Activated naive CD4-positive, alpha-beta T cell treated with anti-CD3 and anti-CD28 coated beads for 36 hours (primary cell): Measurements from ENCODE around the gene DAAM2. TPM values are rescaled to one million over a fixed set of nuclear protein-coding genes. Genes with fewer than 3 reads are reported as not detected.

Experiments
- CTCF ChIA-PET: fragments of 350-600 bp; sonication (Branson Sonifier 250); formaldehyde crosslinking; loops from one replicate; lab custom pipeline; 2021; ENCODE audit warnings: antibody characterized with exemption; lab: Charles Lee
- DNase-seq: peaks from one replicate; pipeline ENCODE4 v3.0.0-alpha.2; 2020
- H3K27ac Mint-ChIP-seq: one replicate; pipeline ENCODE4 v1.8.0; 2021; ENCODE audit warnings: mild to moderate bottlenecking, mixed read lengths
- H3K27me3 Mint-ChIP-seq: one replicate; pipeline ENCODE4 v1.8.0; 2021; ENCODE audit warnings: low read depth, mixed read lengths
- H3K36me3 Mint-ChIP-seq: one replicate; pipeline ENCODE4 v1.8.0; 2021; ENCODE audit warnings: low read depth, mixed read lengths
- H3K4me1 Mint-ChIP-seq: one replicate; pipeline ENCODE4 v1.8.0; 2021; ENCODE audit warnings: low read depth, mixed read lengths
- H3K4me3 Mint-ChIP-seq: one replicate; pipeline ENCODE4 v1.8.0; 2021; ENCODE audit warnings: mild to moderate bottlenecking, moderate library complexity, mixed read lengths
- H3K9me3 Mint-ChIP-seq: one replicate; pipeline ENCODE4 v1.8.0; 2021; ENCODE audit warnings: mixed read lengths
- intact Hi-C: fragments of 100-400 bp; cut with micrococcal nuclease; formaldehyde crosslinking; loops from one replicate; pipeline ENCODE4 v1.15.1; 2023
- total RNA-seq, 2 experiments: library from RNA; stranded (reverse); gene quantifications; one replicate each; pipeline ENCODE4 v1.2.3, GENCODE V29; 2021

The DAAM2 gene
- total RNA-seq, 2 experiments from 2014 or later = not detected

- no peak overlapping the region for H3K27ac Mint-ChIP-seq
- no peak overlapping the region for H3K4me3 Mint-ChIP-seq
- intact Hi-C loops = no loop called here
- DNase-seq = no peak
- peaks cover 4% of the 10 kb centered on the region for H3K27me3 Mint-ChIP-seq
- no peaks in the 10 kb centered on the region for H3K9me3 Mint-ChIP-seq
- no peaks in the 10 kb centered on the region for H3K4me1 Mint-ChIP-seq
- H3K36me3 Mint-ChIP-seq = no peaks in the 10 kb centered on the region
- CTCF ChIA-PET = interaction anchor here (0.5 kb wide), 1 partner anchor 143 kb away, joined by 3 read pairs; no protein-coding TSS in a partner anchor
Measured at GRCh38 chr6:39901116-39901655, 109.0 kb downstream of the DAAM2 start.

DNA sequence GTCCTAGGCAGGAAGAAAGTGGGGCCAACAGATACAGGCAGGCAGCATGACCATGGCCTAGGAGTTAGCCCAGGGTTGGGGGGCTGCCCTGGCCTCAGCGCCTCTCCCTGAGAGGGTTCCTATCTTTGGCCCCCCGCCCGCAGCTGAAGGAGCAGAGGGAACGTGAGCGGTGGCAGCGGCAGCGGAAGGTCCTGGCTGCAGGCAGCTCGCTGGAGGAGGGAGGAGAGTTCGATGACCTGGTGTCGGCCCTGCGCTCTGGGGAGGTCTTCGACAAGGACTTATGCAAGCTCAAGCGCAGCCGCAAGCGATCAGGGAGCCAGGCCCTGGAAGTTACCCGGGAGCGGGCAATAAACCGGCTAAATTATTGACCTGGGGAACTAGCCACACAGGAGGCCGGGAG lies 109.5 kb downstream of the DAAM2 start:
- Mint-ChIP-seq H3K9me3 (no peaks in the 10 kb centered on the region), H3K27ac (no peak overlapping the region), H3K36me3 (no peaks in the 10 kb centered on the region), H3K4me1 (no peaks in the 10 kb centered on the region), H3K4me3 (no peak overlapping the region), H3K27me3 (peaks cover 4% of the 10 kb centered on the region)
- no peak for DNase-seq
- intact Hi-C loops = no loop called here
- CTCF ChIA-PET = interaction anchor here (0.5 kb wide), 1 partner anchor 143 kb away, joined by 3 read pairs; no protein-coding TSS in a partner anchor

GRCh38 chr6:39902136-39902535 lies 110.0 kb downstream of the DAAM2 start:
- Mint-ChIP-seq H3K4me1 (no peaks in the 10 kb centered on the region), H3K27ac (no peak overlapping the region), H3K36me3 (no peaks in the 10 kb centered on the region), H3K27me3 (peaks cover 2% of the 10 kb centered on the region), H3K9me3 (no peaks in the 10 kb centered on the region), H3K4me3 (no peak overlapping the region)
- intact Hi-C loops = no loop called here
- CTCF ChIA-PET = no interaction called here
- no peak for DNase-seq

- H3K36me3 Mint-ChIP-seq = no peaks in the 10 kb centered on the region
- intact Hi-C loops = no loop called here
- no peaks in the 10 kb centered on the region for H3K4me1 Mint-ChIP-seq
- H3K9me3 Mint-ChIP-seq = no peaks in the 10 kb centered on the region
- H3K27ac Mint-ChIP-seq = no peak overlapping the region
- no peak for DNase-seq
- CTCF ChIA-PET = no interaction called here
- H3K27me3 Mint-ChIP-seq = peaks cover 2% of the 10 kb centered on the region
- H3K4me3 Mint-ChIP-seq = no peak overlapping the region
Measured at GRCh38 chr6:39902786-39903465, 110.8 kb downstream of the DAAM2 start.

DNA sequence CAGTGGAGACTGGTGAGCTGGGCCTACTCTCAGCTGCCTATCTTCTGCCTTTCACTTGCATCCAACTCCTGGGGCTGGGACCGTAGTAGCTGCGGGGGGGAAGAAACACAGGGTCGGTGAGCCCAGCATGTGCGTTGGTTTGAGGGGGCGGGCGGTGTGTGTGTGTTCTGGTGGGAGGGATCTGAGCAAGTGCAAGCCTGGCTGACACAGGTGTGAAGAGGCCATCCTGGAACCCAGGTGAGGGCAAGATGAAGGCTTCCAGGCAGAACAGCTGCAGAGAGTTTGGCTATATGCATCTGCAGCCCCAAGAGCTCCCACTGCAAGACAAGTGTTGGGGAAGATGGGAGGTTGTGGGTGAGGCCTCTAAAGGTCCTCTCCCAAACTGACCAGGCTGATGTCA lies 111.5 kb downstream of the DAAM2 start:
- no peak for DNase-seq
- H3K27ac Mint-ChIP-seq = no peak overlapping the region
- H3K36me3 Mint-ChIP-seq = no peaks in the 10 kb centered on the region
- H3K9me3 Mint-ChIP-seq = no peaks in the 10 kb centered on the region
- H3K27me3 Mint-ChIP-seq = peaks cover 2% of the 10 kb centered on the region
- CTCF ChIA-PET = no interaction called here
- no peak overlapping the region for H3K4me3 Mint-ChIP-seq
- intact Hi-C loops = no loop called here
- no peaks in the 10 kb centered on the region for H3K4me1 Mint-ChIP-seq

GRCh38 chr6:39904946-39905639 lies 112.9 kb downstream of the DAAM2 start:
- Mint-ChIP-seq H3K9me3 (no peaks in the 10 kb centered on the region), H3K4me1 (no peaks in the 10 kb centered on the region), H3K27ac (no peak overlapping the region), H3K27me3 (no peaks in the 10 kb centered on the region), H3K36me3 (no peaks in the 10 kb centered on the region), H3K4me3 (no peak overlapping the region)
- intact Hi-C loops = no loop called here
- CTCF ChIA-PET = interaction anchor here (1.0 kb wide), 1 partner anchor 16 kb away, joined by 3 read pairs; no protein-coding TSS in a partner anchor
- no peak for DNase-seq

GRCh38 chr6:39905640-39905975 lies 113.4 kb downstream of the DAAM2 start:
- Mint-ChIP-seq H3K4me1 (no peaks in the 10 kb centered on the region), H3K27me3 (no peaks in the 10 kb centered on the region), H3K9me3 (no peaks in the 10 kb centered on the region), H3K27ac (no peak overlapping the region), H3K4me3 (no peak overlapping the region), H3K36me3 (no peaks in the 10 kb centered on the region)
- DNase-seq = no peak
- CTCF ChIA-PET = no interaction called here
- intact Hi-C loops = no loop called here

DNA sequence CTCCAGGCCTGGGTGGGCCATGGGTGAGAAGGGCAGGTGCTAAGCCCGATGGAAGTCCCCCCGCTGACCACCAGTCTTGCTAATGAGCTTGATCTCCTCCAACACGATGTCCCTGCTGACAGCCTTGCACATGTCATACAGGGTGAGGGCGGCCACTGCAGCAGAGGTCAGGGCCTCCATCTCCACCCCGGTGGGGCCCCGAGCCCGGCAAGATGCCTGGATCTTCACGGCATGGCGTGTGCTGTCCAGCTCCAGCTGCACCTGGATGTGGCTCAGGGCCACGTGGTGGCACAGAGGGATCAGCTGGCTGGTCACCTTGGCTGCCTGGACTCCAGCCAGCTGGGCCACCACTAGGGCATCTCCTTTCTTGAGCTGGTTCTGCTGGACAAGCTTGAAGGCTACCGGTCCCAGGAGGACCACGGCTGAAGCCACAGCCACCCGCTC lies 114.2 kb downstream of the DAAM2 start:
- Mint-ChIP-seq H3K27me3 (no peaks in the 10 kb centered on the region), H3K9me3 (no peaks in the 10 kb centered on the region), H3K4me1 (no peaks in the 10 kb centered on the region), H3K27ac (no peak overlapping the region), H3K36me3 (no peaks in the 10 kb centered on the region), H3K4me3 (no peak overlapping the region)
- no peak for DNase-seq
- intact Hi-C loops = no loop called here
- CTCF ChIA-PET = no interaction called here

DNA sequence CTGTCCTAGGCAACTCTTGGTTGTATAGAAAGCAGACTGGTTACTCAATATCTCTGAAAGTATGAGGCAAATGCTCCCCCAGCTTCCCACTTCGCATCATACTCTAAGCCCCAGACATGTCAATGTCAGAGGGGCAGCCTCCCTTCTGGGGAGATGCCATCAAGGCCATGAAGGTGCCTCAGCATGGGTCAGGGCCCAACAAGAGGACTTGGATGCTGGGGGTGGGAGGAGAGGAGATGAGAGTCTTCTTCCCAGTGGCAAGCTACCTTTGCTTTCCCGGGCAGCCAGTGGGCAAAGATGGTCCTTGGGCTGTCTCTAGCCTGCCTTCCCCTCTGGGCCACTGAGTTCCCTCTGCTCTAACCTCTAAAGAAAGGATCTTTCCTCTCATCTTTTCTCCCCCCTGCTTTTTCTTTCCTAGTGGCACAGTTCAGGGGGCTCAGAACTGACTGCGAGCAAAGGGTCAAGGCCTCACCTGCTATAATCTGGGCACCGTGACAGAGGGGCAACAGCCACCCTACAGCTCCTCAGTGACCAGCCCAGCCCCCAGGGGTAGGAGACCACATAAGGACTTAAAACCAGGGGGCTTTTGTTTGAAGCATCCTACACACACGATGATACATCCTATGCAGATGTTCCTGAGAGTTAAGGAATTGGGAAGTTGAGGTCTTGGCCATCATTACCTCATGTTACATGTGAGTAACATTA lies 115.8 kb downstream of the DAAM2 start:
- no peaks in the 10 kb centered on the region for H3K4me1 Mint-ChIP-seq
- CTCF ChIA-PET = no interaction called here
- no peak overlapping the region for H3K27ac Mint-ChIP-seq
- intact Hi-C loops = no loop called here
- no peaks in the 10 kb centered on the region for H3K36me3 Mint-ChIP-seq
- no peak for DNase-seq
- H3K27me3 Mint-ChIP-seq = no peaks in the 10 kb centered on the region
- no peak overlapping the region for H3K4me3 Mint-ChIP-seq
- H3K9me3 Mint-ChIP-seq = no peaks in the 10 kb centered on the region

DNA sequence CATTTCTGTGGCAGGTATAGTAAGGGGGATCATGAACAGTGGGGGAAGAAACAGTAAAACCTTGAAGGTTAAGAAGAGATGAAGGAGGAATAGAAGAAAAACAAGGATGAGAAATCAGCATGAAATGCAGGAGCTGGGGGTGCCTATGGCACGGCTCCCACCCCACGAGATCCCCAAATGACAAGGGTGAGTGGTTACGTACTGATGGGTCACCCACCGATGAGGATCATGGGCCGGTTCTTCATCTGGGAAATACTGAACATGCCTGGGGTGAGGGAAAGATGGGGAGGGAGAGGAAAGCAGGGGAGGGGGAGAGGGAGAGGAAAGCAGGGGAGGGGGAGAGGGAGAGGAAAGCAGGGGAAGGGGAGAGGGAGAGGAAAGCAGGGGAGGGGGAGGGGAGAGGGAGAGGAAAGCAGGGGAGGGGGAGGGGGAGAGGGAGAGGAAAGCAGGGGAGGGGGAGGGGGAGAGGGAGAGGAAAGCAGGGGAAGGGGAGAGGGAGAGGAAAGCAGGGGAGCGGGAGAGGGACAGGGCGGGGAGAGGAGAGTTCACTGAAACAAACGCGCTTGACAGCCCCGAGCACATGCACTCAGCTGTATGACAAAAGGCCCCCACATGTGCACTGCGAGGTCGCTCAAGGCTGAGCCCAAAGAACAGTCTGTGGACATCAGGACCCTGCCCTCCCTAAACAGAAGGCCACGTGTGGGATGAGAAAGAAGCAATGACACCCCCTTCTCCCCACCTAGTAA lies 116.8 kb downstream of the DAAM2 start:
- H3K27me3 Mint-ChIP-seq = no peaks in the 10 kb centered on the region
- no peak overlapping the region for H3K4me3 Mint-ChIP-seq
- no peaks in the 10 kb centered on the region for H3K36me3 Mint-ChIP-seq
- no peak for DNase-seq
- intact Hi-C loops = no loop called here
- no peak overlapping the region for H3K27ac Mint-ChIP-seq
- no peaks in the 10 kb centered on the region for H3K9me3 Mint-ChIP-seq
- no peaks in the 10 kb centered on the region for H3K4me1 Mint-ChIP-seq
- CTCF ChIA-PET = no interaction called here

DNA sequence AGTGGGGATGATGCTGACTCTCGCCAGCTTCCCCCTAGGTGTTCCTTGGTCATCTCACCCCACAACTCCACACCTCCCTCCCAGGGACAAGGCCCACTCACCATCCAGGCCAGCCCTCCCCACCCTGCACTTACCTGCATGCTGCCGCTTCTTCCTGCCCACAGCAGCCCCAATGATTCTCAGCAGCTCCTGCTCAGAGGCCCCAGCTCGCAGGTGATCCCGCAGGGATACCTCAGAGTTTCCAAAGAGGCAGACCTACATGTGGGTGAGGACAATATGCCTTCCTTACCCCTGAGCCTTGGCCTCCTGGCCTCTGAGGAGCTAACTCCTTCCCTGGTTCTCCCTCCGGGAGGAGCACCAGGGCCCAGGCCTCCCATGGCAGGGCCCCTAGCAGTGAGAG lies 117.5 kb downstream of the DAAM2 start:
- no peaks in the 10 kb centered on the region for H3K9me3 Mint-ChIP-seq
- intact Hi-C loops = no loop called here
- H3K27ac Mint-ChIP-seq = no peak overlapping the region
- H3K4me3 Mint-ChIP-seq = no peak overlapping the region
- DNase-seq = no peak
- H3K36me3 Mint-ChIP-seq = peaks cover 1% of the 10 kb centered on the region
- H3K4me1 Mint-ChIP-seq = no peaks in the 10 kb centered on the region
- H3K27me3 Mint-ChIP-seq = no peaks in the 10 kb centered on the region
- CTCF ChIA-PET = no interaction called here

GRCh38 chr6:39910164-39910563 lies 118.0 kb downstream of the DAAM2 start:
- intact Hi-C loops = no loop called here
- no peaks in the 10 kb centered on the region for H3K9me3 Mint-ChIP-seq
- peaks cover 1% of the 10 kb centered on the region for H3K36me3 Mint-ChIP-seq
- no peaks in the 10 kb centered on the region for H3K27me3 Mint-ChIP-seq
- no peak for DNase-seq
- H3K4me3 Mint-ChIP-seq = no peak overlapping the region
- H3K27ac Mint-ChIP-seq = no peak overlapping the region
- CTCF ChIA-PET = interaction anchor here (1.0 kb wide), 1 partner anchor 10 kb away, joined by 3 read pairs; no protein-coding TSS in a partner anchor
- H3K4me1 Mint-ChIP-seq = no peaks in the 10 kb centered on the region
